ENCODE data around the gene APLP2. TPM values are rescaled to one million over a fixed set of nuclear protein-coding genes. Genes with fewer than 3 reads are reported as not detected.
A peak's percentile ranks its signal among the peaks of the same experiment; 100 is the strongest.

Gene APLP2
- total RNA-seq, 1 experiment from 2014 or later: 345 TPM

DNA sequence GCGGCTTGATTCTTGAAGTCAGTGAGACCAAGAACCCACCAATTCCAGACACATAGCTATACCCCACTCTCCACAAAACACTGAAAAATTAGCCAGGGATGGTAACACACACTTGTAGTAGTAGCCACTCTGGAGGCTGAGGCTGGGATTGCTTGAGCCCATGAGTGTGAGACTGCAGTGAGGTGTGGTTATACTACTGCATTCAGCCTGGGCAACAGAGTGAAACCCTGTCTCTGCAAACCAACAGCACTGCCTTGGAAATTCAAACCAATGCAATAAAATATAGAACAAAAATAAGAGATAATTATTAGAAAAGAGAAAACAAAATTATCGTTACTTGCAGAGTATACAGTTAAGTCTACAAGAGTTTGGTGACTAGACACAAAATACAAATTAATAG, 46.9 kb upstream of the APLP2 start:
- BruUV-seq (replicated peaks): no TSS peak
- Histone ChIP-seq H3K79me2 (ENCODE audit: low read length) (no peaks in the 10 kb centered on the region), H3K4me1 (ENCODE audit: insufficient read depth, low read length) (peaks cover 31% of the 10 kb centered on the region), H4K20me1 (ENCODE audit: low read length) (no peaks in the 10 kb centered on the region), H3K9me3 (ENCODE audit: low read length) (no peaks in the 10 kb centered on the region), H3K9ac (ENCODE audit: low read length) (no peak overlapping the region), H3K36me3 (ENCODE audit: low read depth, low read length) (no peaks in the 10 kb centered on the region), H3F3A (ENCODE audit: low read length, unreplicated experiment) (peaks cover 4% of the 10 kb centered on the region), H3K9me2 (replicated peaks; ENCODE audit: low read length) (no peaks in the 10 kb centered on the region), H3K4me2 (ENCODE audit: low read length) (peak overlapping the region; percentile 66), H3K27ac (ENCODE audit: low read length) (no peak overlapping the region), H3K4me3 (ENCODE audit: low read length) (no peak overlapping the region), H3K27me3 (ENCODE audit: low read length) (no peaks in the 10 kb centered on the region), H2AFZ (ENCODE audit: low read length) (no peak overlapping the region)
- ChIA-PET CTCF (no interaction called here), POLR2A (ENCODE audit: unreplicated experiment) (no interaction called here)
- peak; percentile 48 for ATAC-seq
- TF ChIP-seq, protein P1, sequence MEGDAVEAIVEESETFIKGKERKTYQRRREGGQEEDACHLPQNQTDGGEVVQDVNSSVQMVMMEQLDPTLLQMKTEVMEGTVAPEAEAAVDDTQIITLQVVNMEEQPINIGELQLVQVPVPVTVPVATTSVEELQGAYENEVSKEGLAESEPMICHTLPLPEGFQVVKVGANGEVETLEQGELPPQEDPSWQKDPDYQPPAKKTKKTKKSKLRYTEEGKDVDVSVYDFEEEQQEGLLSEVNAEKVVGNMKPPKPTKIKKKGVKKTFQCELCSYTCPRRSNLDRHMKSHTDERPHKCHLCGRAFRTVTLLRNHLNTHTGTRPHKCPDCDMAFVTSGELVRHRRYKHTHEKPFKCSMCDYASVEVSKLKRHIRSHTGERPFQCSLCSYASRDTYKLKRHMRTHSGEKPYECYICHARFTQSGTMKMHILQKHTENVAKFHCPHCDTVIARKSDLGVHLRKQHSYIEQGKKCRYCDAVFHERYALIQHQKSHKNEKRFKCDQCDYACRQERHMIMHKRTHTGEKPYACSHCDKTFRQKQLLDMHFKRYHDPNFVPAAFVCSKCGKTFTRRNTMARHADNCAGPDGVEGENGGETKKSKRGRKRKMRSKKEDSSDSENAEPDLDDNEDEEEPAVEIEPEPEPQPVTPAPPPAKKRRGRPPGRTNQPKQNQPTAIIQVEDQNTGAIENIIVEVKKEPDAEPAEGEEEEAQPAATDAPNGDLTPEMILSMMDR (conservative IDR thresholded peaks at IDR 0.05; ENCODE audit: low read depth, low read length): no peak
- TF ChIP-seq EZH2phosphoT487 (IDR thresholded peaks at IDR 0.05; ENCODE audit: borderline replicate concordance, low read length) (no peak), EZH2 (IDR thresholded peaks at IDR 0.05; ENCODE audit: low read length, unreplicated experiment) (no peak)
- intact Hi-C loops (cut with micrococcal nuclease): no loop called here
- DNase-seq: peak; percentile 21

DNA sequence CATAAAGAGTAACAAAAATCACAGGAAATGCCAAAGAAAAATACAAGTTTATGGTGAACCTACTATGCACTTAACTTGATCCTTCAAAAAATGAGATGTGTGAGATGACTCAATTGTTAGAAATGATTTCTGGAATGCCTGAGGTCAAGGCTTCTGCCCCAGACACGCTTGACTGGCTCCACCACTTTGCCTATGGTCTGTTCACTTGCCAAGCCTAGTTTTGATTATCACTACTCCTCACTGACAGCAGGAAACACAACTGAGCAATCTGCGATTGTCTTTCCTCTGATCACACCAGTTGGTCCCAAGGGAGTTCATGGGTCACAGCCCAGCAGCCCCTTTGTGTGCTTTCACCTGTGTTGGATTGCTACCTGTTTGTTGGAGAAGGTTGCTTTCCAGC, 46.5 kb upstream of the APLP2 start:
- no TSS peak for BruUV-seq (replicated peaks)
- H4K20me1 ChIP-seq (ENCODE audit: low read length): no peaks in the 10 kb centered on the region
- CTCF ChIA-PET: no interaction called here
- ATAC-seq (peak; percentile 86), DNase-seq (peak; percentile 95)
- peaks cover 31% of the 10 kb centered on the region for H3K4me1 ChIP-seq (ENCODE audit: insufficient read depth, low read length)
- no peaks in the 10 kb centered on the region for H3K9me2 ChIP-seq (replicated peaks; ENCODE audit: low read length)
- H3K4me3 ChIP-seq (ENCODE audit: low read length): peak overlapping the region; percentile 4; the same call in 1 of the 2 replicates
- no peaks in the 10 kb centered on the region for H3K9me3 ChIP-seq (ENCODE audit: low read length)
- POLR2A ChIA-PET (ENCODE audit: unreplicated experiment): no interaction called here
- peak overlapping the region; percentile 66 for H3K4me2 ChIP-seq (ENCODE audit: low read length)
- H3F3A ChIP-seq (ENCODE audit: low read length, unreplicated experiment): peaks cover 4% of the 10 kb centered on the region
- H3K9ac ChIP-seq (ENCODE audit: low read length): no peak overlapping the region
- H3K27ac ChIP-seq (ENCODE audit: low read length): peak overlapping the region; percentile 49
- H3K79me2 ChIP-seq (ENCODE audit: low read length): no peaks in the 10 kb centered on the region
- no peaks in the 10 kb centered on the region for H3K36me3 ChIP-seq (ENCODE audit: low read depth, low read length)
- H2AFZ ChIP-seq (ENCODE audit: low read length): peak overlapping the region; percentile 51
- intact Hi-C loops (cut with micrococcal nuclease): no loop called here
- H3K27me3 ChIP-seq (ENCODE audit: low read length): no peaks in the 10 kb centered on the region
- no peak for TF ChIP-seq EZH2phosphoT487 (IDR thresholded peaks at IDR 0.05; ENCODE audit: borderline replicate concordance, low read length)
- TF ChIP-seq EZH2 (IDR thresholded peaks at IDR 0.05; ENCODE audit: low read length, unreplicated experiment): no peak
- TF ChIP-seq, protein P1 (conservative IDR thresholded peaks at IDR 0.05; ENCODE audit: low read depth, low read length): no peak

DNA sequence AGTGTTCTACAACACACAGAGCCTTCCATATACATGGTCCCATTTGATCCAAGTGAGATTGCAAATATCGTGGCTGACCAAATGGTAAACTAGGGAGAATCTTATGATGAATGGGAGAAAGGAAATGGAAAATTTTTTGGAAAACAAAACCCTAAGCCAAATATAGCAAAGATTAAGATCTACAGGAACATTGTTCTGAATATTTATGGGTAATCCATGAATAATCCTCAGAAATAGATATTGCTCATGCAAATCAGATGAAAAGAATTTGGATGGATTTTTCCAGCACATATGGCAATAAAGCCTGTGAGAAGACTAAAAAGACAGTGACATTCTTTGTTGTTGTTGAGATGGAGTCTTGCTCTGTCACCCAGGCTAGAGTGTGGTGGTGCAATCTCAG, 45.3 kb upstream of the APLP2 start:
- H3K9ac ChIP-seq (ENCODE audit: low read length): no peak overlapping the region
- H3K4me3 ChIP-seq (ENCODE audit: low read length): no peak overlapping the region
- H3K27ac ChIP-seq (ENCODE audit: low read length): 0 out of 2 replicates have a peak overlapping the region, but pooled peaks have one; percentile 3
- intact Hi-C loops (cut with micrococcal nuclease): no loop called here
- H3K27me3 ChIP-seq (ENCODE audit: low read length): no peaks in the 10 kb centered on the region
- H3K36me3 ChIP-seq (ENCODE audit: low read depth, low read length): no peaks in the 10 kb centered on the region
- peak overlapping the region; percentile 33 for H3K4me2 ChIP-seq (ENCODE audit: low read length)
- peak; percentile 14; the same call in 1 of the 2 replicates for ATAC-seq
- no peaks in the 10 kb centered on the region for H3K79me2 ChIP-seq (ENCODE audit: low read length)
- H2AFZ ChIP-seq (ENCODE audit: low read length): no peak overlapping the region
- peaks cover 38% of the 10 kb centered on the region for H3K4me1 ChIP-seq (ENCODE audit: insufficient read depth, low read length)
- no peaks in the 10 kb centered on the region for H4K20me1 ChIP-seq (ENCODE audit: low read length)
- H3F3A ChIP-seq (ENCODE audit: low read length, unreplicated experiment): peaks cover 4% of the 10 kb centered on the region
- no peaks in the 10 kb centered on the region for H3K9me3 ChIP-seq (ENCODE audit: low read length)
- TF ChIP-seq, protein P1 (conservative IDR thresholded peaks at IDR 0.05; ENCODE audit: low read depth, low read length): no peak
- TF ChIP-seq EZH2 (IDR thresholded peaks at IDR 0.05; ENCODE audit: low read length, unreplicated experiment): no peak
- TF ChIP-seq EZH2phosphoT487 (IDR thresholded peaks at IDR 0.05; ENCODE audit: borderline replicate concordance, low read length): no peak
- BruUV-seq (replicated peaks): no TSS peak
- POLR2A ChIA-PET (ENCODE audit: unreplicated experiment): no interaction called here
- CTCF ChIA-PET: no interaction called here
- no peaks in the 10 kb centered on the region for H3K9me2 ChIP-seq (replicated peaks; ENCODE audit: low read length)
- DNase-seq: peak; percentile 71
